Measurements from ENCODE around the gene RUFY1.
"Not testable (repeated sequence)": the region's sequence is repeated elsewhere in the genome, so short reads cannot be mapped to it uniquely, and the experiment has no call there.

Gene RUFY1

GRCh38 chr5:179648410-179648809 is 98.1 kb downstream of the RUFY1 start:
- no peak for DNase-seq (ENCODE audit: low read depth)
- no peak overlapping the region for H3K4me3 ChIP-seq (ENCODE audit: low read depth, low read length)
- TF ChIP-seq CTCF (IDR thresholded peaks at IDR 0.05; ENCODE audit: low read depth, low read length, missing control alignments): no peak

GRCh38 chr5:179649166-179649703 is 98.9 kb downstream of the RUFY1 start:
- not testable (repeated sequence) for DNase-seq (ENCODE audit: low read depth); H3K4me3 ChIP-seq (ENCODE audit: low read depth, low read length)

GRCh38 chr5:179650245-179650644 is 99.9 kb downstream of the RUFY1 start:
- not testable (repeated sequence) for DNase-seq (ENCODE audit: low read depth); H3K4me3 ChIP-seq (ENCODE audit: low read depth, low read length)

GRCh38 chr5:179653135-179653534 is 102.8 kb downstream of the RUFY1 start:
- not testable (repeated sequence) for H3K4me3 ChIP-seq (ENCODE audit: low read depth, low read length); DNase-seq (ENCODE audit: low read depth)

GRCh38 chr5:179657302-179658178 is 107.2 kb downstream of the RUFY1 start:
- DNase-seq (ENCODE audit: low read depth); H3K4me3 ChIP-seq (ENCODE audit: low read depth, low read length): not testable (repeated sequence)

GRCh38 chr5:179658179-179658856 is 108.0 kb downstream of the RUFY1 start:
- peak overlapping the region; percentile 51 for H3K4me3 ChIP-seq (ENCODE audit: low read depth, low read length)
- DNase-seq (ENCODE audit: low read depth): not testable (repeated sequence)
